DOHH2 (cell line): ENCODE results near the gene ZDHHC6.

Source experiments
- CTCF ChIP-seq: fragments of 200-600 bp; sonication (generic); IDR thresholded peaks from one replicate; pipeline ENCODE4 v1.5.1; 2014; ENCODE audit warnings: antibody characterized with exemption, mild to moderate bottlenecking, low read depth, low read length; ENCODE audit not compliant: poor library complexity, severe bottlenecking
- EZH2phosphoT487 ChIP-seq: fragments of 200-600 bp; sonication (generic); IDR thresholded peaks from 2 replicates; pipeline ENCODE4 v1.6.1; 2017; ENCODE audit warnings: borderline replicate concordance, mild to moderate bottlenecking, antibody characterized with exemption, low read length, moderate library complexity, mixed read lengths

GRCh38 chr10:112442063-112442462 is 4.7 kb downstream of the ZDHHC6 start:
- TF ChIP-seq CTCF: no peak
- TF ChIP-seq EZH2phosphoT487: no peak
